ELR (cell line): ENCODE data around the gene ARL3.
"Not testable (repeated sequence)": the region's sequence is repeated elsewhere in the genome, so short reads cannot be mapped to it uniquely, and the experiment has no call there.

ENCODE experiments used
- DNase-seq: peaks from one replicate; pipeline ENCODE4 v3.0.0-alpha.2; 2015; ENCODE audit warnings: low read depth

The ARL3 gene

DNA sequence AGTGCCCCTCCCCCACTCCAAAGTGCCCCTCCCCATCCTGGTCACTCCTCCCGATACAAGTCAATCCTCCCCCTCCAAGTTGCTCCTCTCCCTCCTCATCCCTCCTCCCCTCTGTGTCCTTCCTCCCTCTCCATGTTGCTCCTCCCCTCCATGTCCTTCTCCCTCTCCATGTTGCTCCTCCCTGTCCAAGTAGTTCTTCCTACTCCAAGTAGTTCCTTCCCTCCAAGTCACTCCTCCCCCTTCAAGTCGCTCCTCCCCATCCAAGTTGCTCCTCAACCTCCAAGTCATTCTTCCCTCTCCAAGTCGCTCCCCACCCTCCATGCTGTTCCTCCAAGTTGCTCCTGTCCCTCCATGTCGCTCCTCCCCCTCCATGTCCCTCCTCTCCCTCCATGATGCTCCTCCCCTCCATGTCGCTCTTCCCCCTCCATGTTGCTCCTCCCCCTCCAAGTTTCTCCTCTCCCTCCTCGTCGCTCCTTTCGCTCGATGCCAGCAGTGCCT is 20.9 kb upstream of the ARL3 start:
- no peak for DNase-seq

DNA sequence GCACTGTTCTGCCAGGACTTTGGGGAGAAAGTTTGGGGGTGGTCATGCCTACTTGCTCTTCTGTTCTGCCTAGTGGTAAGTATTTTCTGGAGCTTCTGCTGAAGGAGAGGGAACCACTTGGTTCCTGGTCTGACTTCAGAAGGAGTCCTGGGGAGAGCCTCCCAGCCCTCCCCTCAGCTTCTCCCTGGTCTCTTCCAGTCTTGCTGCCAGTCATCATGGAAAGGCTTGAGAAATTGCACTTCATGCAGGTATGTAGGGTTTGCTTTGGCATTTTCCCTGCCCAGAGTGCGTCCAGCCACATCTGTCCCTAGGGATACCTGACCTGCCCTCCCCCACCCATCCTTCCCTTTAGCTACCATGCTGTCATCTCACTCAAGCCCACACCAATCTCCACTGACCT is 18.5 kb upstream of the ARL3 start:
- DNase-seq, result no peak

DNA sequence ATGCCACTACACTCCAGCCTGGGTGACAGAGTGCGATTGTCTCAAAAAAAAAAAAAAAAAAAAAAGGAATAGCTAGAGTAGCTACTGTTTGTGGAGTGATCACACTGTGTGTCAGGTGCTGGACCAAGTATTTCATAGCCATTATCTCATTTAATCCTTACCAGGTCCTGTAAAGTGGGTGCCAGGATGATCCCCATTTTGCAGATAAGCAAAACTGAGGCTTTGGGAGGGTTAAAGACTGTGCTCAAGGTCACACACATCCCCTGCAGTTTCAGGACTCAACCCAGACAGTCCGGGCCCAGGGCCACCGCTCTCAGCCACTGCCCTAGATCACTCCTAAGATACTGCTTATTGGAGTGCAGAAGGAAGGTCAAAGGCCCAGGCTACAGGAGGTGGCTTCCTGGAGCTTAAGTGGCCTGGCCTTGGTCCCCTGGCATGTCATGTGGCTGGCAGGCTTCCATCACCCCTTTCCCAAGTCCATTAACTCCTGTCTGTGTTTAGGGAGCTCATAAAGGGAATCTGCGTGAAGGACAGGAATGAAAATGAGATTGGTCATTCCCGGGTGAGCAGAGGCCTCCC is 17.1 kb upstream of the ARL3 start:
- no peak for DNase-seq

- DNase-seq, result peak; percentile 83
Observed at GRCh38 chr10:102729029-102730026, 15.1 kb upstream of the ARL3 start.

DNA sequence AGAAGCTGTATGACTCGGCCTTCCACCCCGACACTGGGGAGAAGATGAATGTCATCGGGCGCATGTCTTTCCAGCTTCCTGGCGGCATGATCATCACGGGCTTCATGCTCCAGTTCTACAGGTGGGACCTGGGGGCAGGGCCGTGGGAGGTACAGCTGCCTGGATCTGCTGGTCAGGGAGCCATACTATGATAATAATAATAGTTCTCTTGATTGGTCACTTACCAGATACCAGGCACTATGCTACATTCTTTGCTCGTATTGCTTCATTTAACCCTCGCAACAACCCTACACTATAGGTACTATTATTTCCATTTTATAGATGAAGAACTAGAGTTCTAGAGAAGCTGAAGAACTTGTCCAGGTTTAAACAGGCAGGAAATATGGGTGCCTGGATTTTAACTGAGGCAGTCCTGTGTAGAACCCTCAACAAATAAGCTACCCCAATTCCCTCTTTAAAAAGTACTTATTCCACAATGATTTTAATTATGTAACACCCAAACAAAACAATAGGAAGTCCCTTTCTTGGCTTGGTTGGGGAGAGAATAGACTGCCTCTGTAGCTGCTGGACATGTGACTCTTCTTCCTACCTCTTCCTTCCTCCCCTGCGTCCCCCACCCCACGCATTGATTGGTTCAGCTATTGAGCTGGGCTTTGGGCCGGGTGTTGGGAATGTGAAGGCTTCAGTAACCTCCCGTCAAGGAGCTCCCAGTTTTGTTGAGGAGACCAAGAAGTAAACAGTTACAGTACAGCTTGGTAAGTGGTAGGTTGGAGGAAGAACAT is 13.0 kb upstream of the ARL3 start:
- DNase-seq, result no peak

DNA sequence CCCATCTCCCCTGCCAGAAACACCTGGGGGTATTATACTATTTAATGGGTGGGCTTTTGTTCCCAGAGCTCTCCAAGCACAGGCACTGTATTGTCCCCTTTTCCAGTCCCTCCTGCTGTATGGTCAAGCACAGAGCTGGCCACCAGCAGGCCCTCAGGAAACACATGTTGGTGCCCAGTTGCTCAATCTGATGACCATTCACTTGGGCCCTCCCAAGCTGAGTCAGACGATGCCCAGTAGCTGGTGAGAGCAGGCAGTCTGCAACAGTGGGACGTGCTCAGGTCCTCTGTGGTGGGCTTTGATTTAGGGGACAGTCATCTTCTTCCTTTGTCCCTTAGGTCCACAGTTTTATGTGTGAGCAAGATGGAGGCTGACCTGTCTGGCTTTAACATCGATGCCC is 12.1 kb upstream of the ARL3 start:
- peak; percentile 52 for DNase-seq

DNA sequence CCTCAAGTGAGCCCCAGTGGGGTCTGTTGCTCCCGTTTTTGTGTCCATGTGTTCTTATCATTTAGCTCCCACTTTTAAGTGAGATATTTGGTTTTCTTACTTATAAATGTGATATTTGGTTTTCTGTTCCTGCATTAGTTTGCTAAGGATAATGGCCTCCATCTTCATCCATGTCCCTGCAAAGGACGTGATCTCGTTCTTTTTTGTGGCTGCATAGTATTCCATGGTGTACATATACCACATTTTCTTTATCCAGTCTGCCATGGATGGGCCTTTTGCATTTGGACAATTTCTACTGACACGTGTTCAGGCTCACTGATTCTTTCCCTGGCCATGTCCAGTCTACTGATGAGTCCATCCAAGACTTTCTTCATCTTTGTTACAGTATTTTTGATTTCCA is 9.8 kb upstream of the ARL3 start:
- no peak for DNase-seq

- DNase-seq, result no peak
Observed at GRCh38 chr10:102721954-102722353, 7.8 kb upstream of the ARL3 start.

- DNase-seq, result no peak
Observed at GRCh38 chr10:102720775-102721301, 6.6 kb upstream of the ARL3 start.

DNA sequence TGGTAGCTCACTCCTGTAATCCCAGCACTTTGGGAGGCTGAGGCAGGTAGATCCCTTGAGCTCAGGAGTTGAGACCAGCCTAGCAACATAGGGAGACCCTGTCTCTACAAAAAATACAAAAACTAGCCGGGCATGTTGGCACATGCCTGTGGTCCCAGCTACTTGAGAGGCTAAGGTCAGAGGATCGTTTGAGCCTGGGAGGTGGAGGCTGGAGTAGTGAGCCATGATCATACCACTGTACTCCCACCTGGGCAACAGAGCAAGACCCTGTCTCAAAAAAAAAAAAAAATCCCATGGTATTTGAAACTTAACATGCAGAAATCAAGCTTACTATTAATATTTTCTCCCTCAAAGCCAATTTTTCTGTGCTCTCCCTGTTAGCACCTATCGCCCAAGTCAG is 6.1 kb upstream of the ARL3 start:
- no peak for DNase-seq

GRCh38 chr10:102718220-102718619 is 4.0 kb upstream of the ARL3 start:
- DNase-seq, result no peak

GRCh38 chr10:102716900-102717565 is 2.8 kb upstream of the ARL3 start:
- not testable (repeated sequence) for DNase-seq

DNA sequence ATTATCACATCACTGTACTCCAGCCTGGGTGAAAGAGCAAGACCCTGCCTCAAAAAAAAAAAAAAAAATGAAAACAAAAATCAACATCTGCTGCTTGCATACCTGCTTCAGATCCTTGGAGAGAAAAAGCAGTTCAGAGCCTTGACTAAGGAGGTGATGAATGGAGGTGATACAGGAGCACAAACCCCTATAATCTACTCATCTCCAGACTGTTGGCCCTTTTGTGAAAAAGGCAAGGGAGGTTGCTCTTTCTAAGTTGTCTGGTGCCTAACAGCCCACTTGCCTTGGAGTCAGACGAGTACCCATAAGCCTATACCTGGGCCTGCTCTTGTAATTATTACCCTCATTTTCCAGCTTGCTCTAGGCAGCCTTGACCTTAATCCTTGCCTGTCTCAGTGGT is 1.7 kb upstream of the ARL3 start:
- no peak for DNase-seq

GRCh38 chr10:102714621-102715455 is 641 bp upstream of the ARL3 start, which contains the start of gene SFXN2:
SFXN2 (plus strand) TSS chr10:102714636; CDS start chr10:102726637, 12,001 bp downstream.
- DNase-seq, result peak; percentile 32

DNA sequence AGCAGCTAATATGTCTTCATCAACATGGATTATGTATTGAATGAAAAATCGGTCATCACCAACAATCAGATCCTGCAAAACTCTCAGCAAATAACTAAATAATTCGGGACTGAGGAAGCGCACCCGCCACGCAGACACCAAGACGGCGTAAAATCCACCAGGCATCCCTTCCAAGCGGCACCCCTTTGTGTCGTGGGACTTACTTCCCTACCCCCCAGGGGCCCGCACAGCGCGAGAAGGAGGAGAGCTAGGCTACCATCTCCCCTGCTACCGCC is 721 bp downstream of the ARL3 start:
- DNase-seq, result no peak

DNA sequence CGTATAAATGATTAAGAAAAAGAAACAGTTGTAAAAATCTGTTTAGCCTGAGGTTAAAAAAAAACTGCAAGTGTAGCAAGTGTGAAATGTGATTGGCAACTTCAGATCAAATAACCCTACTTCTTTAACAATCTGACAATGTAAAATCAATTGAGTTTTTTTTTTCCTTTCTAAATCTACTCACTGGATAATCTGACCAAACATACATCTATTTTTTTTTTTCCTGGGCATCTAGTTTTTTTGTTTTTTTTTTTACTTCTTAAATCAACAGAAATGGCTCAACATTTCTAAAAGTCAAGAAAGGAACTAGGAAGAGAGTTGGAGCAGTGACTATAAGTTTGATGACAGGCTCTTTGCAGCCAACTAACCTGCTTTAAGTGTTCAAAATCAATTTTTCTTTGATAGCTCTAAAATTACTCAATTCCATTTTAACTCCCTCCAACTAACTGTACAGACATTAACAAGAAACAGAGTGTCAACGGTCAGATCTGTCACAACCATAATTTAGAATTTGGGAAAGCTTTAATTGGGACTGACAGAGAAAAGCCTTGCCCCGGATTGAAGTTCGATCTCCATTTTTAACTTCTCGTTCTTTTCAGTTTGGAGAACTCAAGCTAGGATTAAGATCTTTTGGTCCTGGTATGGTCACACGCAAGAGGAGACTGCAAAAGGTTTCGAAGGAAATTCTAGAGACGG is 1.2 kb downstream of the ARL3 start:
- no peak for DNase-seq

- no peak for DNase-seq
Observed at GRCh38 chr10:102712089-102712488, 2.1 kb downstream of the ARL3 start.

DNA sequence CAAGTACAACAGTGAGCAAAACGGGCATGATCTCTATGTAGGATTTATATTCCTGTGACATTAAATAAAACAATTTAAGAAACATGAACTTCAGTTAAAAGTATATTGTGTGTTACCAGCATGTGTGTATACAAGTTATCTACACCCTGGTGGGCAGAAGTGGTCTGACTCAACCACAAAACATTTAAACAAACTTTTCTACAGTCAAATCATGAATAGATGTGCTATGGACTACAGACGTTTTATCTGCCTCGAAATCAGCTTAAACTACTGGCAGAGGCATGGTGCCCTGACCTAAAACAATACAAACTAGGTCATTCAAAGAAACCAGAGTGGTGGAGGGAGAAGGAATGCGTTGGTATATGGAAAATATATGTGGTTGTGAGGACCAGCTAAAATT is 3.6 kb downstream of the ARL3 start:
- DNase-seq, result peak; percentile 91

GRCh38 chr10:102705531-102705930 is 8.7 kb downstream of the ARL3 start:
- DNase-seq, result no peak

GRCh38 chr10:102704915-102705314 is 9.3 kb downstream of the ARL3 start:
- DNase-seq, result peak; percentile 87
